ENCODE measurements around the gene USP40. TPM values are rescaled to one million over a fixed set of nuclear protein-coding genes. Genes with fewer than 3 reads are reported as not detected.
A peak's percentile ranks its signal among the peaks of the same experiment; 100 is the strongest.

Gene USP40
- total and polyA plus RNA-seq, 2 donors: 16.1 to 26.7 TPM

DNA sequence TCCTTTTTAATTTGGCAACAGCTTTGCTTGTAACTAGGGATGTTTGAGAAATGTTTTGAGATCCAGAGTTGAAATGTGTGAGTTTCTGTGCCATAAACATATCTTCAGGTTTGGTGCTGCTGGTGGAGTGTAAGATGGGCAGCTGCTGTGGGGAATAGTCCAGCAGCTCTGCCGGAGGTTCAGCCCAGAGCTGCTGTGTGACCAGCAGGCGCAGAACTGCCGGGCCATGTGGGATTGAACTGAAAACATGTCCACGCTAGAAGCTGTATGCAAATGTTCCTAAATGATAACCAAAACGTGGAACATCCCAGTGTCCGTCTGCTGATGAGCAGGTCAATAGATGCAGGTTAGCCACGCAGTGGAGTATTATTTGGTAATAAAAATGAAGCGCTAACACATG, 112.7 kb downstream of the USP40 start:
- 96% methylated on average over 8 of the region's 8 CpGs for WGBS
- H3K27ac ChIP-seq (ENCODE audit: low read depth in 1 of 2, low read length in 1 of 2): no peak overlapping the region
- DNase-seq (ENCODE audit: low read depth in 6 of 9, low spot score in 9 of 9): no peak
- no peak overlapping the region for H3K4me3 ChIP-seq (ENCODE audit: low read length in 2 of 2)
- no peaks in the 10 kb centered on the region for H3K9me3 ChIP-seq (ENCODE audit: control insufficient read depth in 2 of 2, insufficient read depth in 1 of 2, low read length in 1 of 2)
- peaks cover 70 to 77% of the 10 kb centered on the region in 2 donors for H3K36me3 ChIP-seq (ENCODE audit: control insufficient read depth in 2 of 2, insufficient read depth in 2 of 2, low read length in 1 of 2)
- H3K27me3 ChIP-seq (ENCODE audit: control insufficient read depth in 2 of 2, insufficient read depth in 1 of 2, low read length in 1 of 2): no peaks in the 10 kb centered on the region
- peaks cover 42 to 46% of the 10 kb centered on the region in 2 donors for H3K4me1 ChIP-seq (ENCODE audit: control insufficient read depth in 2 of 2, insufficient read depth in 2 of 2, low read length in 2 of 2)

GRCh38 chr2:233453111-233453915, 113.3 kb downstream of the USP40 start:
- no peaks in the 10 kb centered on the region for H3K27me3 ChIP-seq (ENCODE audit: control insufficient read depth in 2 of 2, insufficient read depth in 1 of 2, low read length in 1 of 2)
- H3K27ac ChIP-seq (ENCODE audit: low read depth in 1 of 2, low read length in 1 of 2): no peak overlapping the region
- no peaks in the 10 kb centered on the region for H3K9me3 ChIP-seq (ENCODE audit: control insufficient read depth in 2 of 2, insufficient read depth in 1 of 2, low read length in 1 of 2)
- peak overlapping the region in 1 of 2 donors; percentile 3 for H3K4me3 ChIP-seq (ENCODE audit: low read length in 2 of 2)
- 94% methylated on average over 10 of the region's 10 CpGs for WGBS
- H3K4me1 ChIP-seq (ENCODE audit: control insufficient read depth in 2 of 2, insufficient read depth in 2 of 2, low read length in 2 of 2): peaks cover 45 to 52% of the 10 kb centered on the region in 2 donors
- peaks cover 65 to 76% of the 10 kb centered on the region in 2 donors for H3K36me3 ChIP-seq (ENCODE audit: control insufficient read depth in 2 of 2, insufficient read depth in 2 of 2, low read length in 1 of 2)
- DNase-seq (ENCODE audit: low read depth in 6 of 9, low spot score in 9 of 9): no peak

DNA sequence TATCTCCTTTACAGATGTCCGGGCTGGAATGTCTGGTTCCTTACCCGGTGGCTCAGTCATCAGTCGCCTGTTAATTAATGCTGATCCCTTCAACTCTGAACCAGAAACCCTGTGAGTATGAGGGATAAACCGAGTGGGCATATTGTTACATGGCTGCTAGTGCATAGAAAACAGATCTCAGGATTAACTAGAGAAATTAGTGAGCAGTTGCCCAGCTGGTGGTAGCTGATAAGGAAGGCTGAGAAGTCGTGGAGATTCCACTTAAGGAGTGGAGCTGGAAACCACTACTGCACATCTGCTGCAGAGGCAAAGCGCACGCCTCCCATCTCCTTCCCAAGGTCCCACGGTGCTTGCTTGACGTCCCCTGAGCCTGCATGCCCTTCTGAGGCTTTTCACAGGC, 114.6 kb downstream of the USP40 start:
- H3K27me3 ChIP-seq (ENCODE audit: control insufficient read depth in 2 of 2, insufficient read depth in 1 of 2, low read length in 1 of 2): no peaks in the 10 kb centered on the region
- H3K27ac ChIP-seq (ENCODE audit: low read depth in 1 of 2, low read length in 1 of 2): peak overlapping the region; percentile 15 to 74
- peak overlapping the region in 1 of 2 donors; percentile 1 for H3K4me3 ChIP-seq (ENCODE audit: low read length in 2 of 2)
- H3K4me1 ChIP-seq (ENCODE audit: control insufficient read depth in 2 of 2, insufficient read depth in 2 of 2, low read length in 2 of 2): peaks cover 45 to 52% of the 10 kb centered on the region in 2 donors
- no peaks in the 10 kb centered on the region for H3K9me3 ChIP-seq (ENCODE audit: control insufficient read depth in 2 of 2, insufficient read depth in 1 of 2, low read length in 1 of 2)
- WGBS: 78% methylated on average over 9 of the region's 9 CpGs
- DNase-seq (ENCODE audit: low read depth in 6 of 9, low spot score in 9 of 9): no peak
- peaks cover 59 to 68% of the 10 kb centered on the region in 2 donors for H3K36me3 ChIP-seq (ENCODE audit: control insufficient read depth in 2 of 2, insufficient read depth in 2 of 2, low read length in 1 of 2)

DNA sequence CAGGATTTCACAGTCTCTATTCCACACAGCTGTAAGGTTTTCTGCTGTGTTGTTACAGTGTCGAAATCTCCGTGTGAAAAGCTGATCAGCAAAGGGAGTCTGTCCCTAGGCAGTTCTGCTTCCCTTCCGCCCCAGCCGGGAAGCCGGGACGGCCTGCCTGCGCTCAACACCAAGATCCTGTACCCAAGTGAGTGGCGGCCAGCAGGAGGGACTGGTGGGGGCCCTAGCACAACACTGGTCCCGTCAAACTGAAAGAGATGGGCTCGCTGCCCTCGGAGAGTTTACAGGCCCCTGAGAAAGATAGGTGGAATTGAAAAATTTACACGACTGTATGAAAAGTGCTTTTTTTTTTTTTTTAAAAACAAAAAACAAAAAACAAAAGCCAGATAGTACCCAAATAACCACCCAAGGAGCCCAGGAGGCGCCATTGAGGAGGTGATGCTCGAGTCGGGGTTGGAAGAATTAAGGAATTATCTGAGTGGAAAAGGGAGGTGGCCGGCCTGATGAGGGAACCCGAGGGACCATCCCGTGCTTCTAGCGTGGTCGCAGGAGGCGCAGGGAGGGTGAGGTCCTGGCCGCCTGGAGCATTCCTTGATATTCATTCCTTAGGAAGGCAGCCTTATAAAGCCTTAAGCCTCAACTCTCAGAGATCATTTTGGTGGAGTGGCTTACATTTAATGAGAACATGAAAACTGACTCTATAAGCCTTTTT, 115.6 kb downstream of the USP40 start:
- WGBS: 70% methylated on average over 22 of the region's 22 CpGs
- Histone ChIP-seq H3K36me3 (ENCODE audit: control insufficient read depth in 2 of 2, insufficient read depth in 2 of 2, low read length in 1 of 2) (peaks cover 62 to 68% of the 10 kb centered on the region in 2 donors), H3K4me1 (ENCODE audit: control insufficient read depth in 2 of 2, insufficient read depth in 2 of 2, low read length in 2 of 2) (peaks cover 45 to 52% of the 10 kb centered on the region in 2 donors), H3K4me3 (ENCODE audit: low read length in 2 of 2) (peak overlapping the region; percentile 2 to 48), H3K27ac (ENCODE audit: low read depth in 1 of 2, low read length in 1 of 2) (peak overlapping the region; percentile 68 to 74), H3K9me3 (ENCODE audit: control insufficient read depth in 2 of 2, insufficient read depth in 1 of 2, low read length in 1 of 2) (no peaks in the 10 kb centered on the region), H3K27me3 (ENCODE audit: control insufficient read depth in 2 of 2, insufficient read depth in 1 of 2, low read length in 1 of 2) (no peaks in the 10 kb centered on the region)
- no peak for DNase-seq (ENCODE audit: low read depth in 6 of 9, low spot score in 9 of 9)

GRCh38 chr2:233449921-233450863, 116.4 kb downstream of the USP40 start:
- peak; percentile 44 to 88 (median 68) for DNase-seq (ENCODE audit: low read depth in 6 of 9, low spot score in 9 of 9)
- WGBS: 72% methylated on average over 33 of the region's 33 CpGs
- peaks cover 45 to 52% of the 10 kb centered on the region in 2 donors for H3K4me1 ChIP-seq (ENCODE audit: control insufficient read depth in 2 of 2, insufficient read depth in 2 of 2, low read length in 2 of 2)
- peak overlapping the region; percentile 2 to 48 for H3K4me3 ChIP-seq (ENCODE audit: low read length in 2 of 2)
- H3K36me3 ChIP-seq (ENCODE audit: control insufficient read depth in 2 of 2, insufficient read depth in 2 of 2, low read length in 1 of 2): peaks cover 60 to 65% of the 10 kb centered on the region in 2 donors
- no peaks in the 10 kb centered on the region for H3K9me3 ChIP-seq (ENCODE audit: control insufficient read depth in 2 of 2, insufficient read depth in 1 of 2, low read length in 1 of 2)
- H3K27ac ChIP-seq (ENCODE audit: low read depth in 1 of 2, low read length in 1 of 2): peak overlapping the region; percentile 1 to 20
- no peaks in the 10 kb centered on the region for H3K27me3 ChIP-seq (ENCODE audit: control insufficient read depth in 2 of 2, insufficient read depth in 1 of 2, low read length in 1 of 2)

GRCh38 chr2:233449081-233449901, 117.3 kb downstream of the USP40 start:
- Histone ChIP-seq H3K9me3 (ENCODE audit: control insufficient read depth in 2 of 2, insufficient read depth in 1 of 2, low read length in 1 of 2) (no peaks in the 10 kb centered on the region), H3K27me3 (ENCODE audit: control insufficient read depth in 2 of 2, insufficient read depth in 1 of 2, low read length in 1 of 2) (no peaks in the 10 kb centered on the region), H3K27ac (ENCODE audit: low read depth in 1 of 2, low read length in 1 of 2) (no peak overlapping the region), H3K36me3 (ENCODE audit: control insufficient read depth in 2 of 2, insufficient read depth in 2 of 2, low read length in 1 of 2) (peaks cover 53 to 59% of the 10 kb centered on the region in 2 donors), H3K4me1 (ENCODE audit: control insufficient read depth in 2 of 2, insufficient read depth in 2 of 2, low read length in 2 of 2) (peaks cover 45 to 52% of the 10 kb centered on the region in 2 donors), H3K4me3 (ENCODE audit: low read length in 2 of 2) (no peak overlapping the region)
- peak in 1 of 9 donors; percentile 29 for DNase-seq (ENCODE audit: low read depth in 6 of 9, low spot score in 9 of 9)
- 86% methylated on average over 31 of the region's 31 CpGs for WGBS

DNA sequence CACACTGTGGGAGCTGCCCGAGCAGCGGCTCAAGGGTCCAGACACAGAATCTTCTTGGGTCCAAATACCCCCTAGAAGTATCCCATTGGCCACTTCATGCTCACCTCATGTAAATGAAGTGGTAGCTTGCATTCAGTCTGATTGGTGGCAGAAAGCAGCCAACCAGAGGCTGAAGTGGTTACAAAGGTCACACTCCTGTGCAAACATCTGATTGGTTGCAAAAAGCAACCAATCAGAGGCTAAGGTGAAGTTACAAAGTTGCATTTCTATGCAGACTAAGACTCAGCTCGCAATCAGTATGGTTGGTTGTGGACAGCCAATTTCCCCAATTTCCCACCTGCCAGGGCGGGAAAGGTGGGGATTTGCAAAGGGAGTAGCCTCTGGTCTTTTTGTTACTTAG, 118.0 kb downstream of the USP40 start:
- no peak overlapping the region for H3K4me3 ChIP-seq (ENCODE audit: low read length in 2 of 2)
- peaks cover 39 to 52% of the 10 kb centered on the region in 2 donors for H3K4me1 ChIP-seq (ENCODE audit: control insufficient read depth in 2 of 2, insufficient read depth in 2 of 2, low read length in 2 of 2)
- H3K9me3 ChIP-seq (ENCODE audit: control insufficient read depth in 2 of 2, insufficient read depth in 1 of 2, low read length in 1 of 2): no peaks in the 10 kb centered on the region
- no peaks in the 10 kb centered on the region for H3K27me3 ChIP-seq (ENCODE audit: control insufficient read depth in 2 of 2, insufficient read depth in 1 of 2, low read length in 1 of 2)
- 96% methylated on average over 4 of the region's 4 CpGs for WGBS
- peak in 1 of 9 donors; percentile 22 for DNase-seq (ENCODE audit: low read depth in 6 of 9, low spot score in 9 of 9)
- no peak overlapping the region for H3K27ac ChIP-seq (ENCODE audit: low read depth in 1 of 2, low read length in 1 of 2)
- H3K36me3 ChIP-seq (ENCODE audit: control insufficient read depth in 2 of 2, insufficient read depth in 2 of 2, low read length in 1 of 2): peaks cover 46 to 51% of the 10 kb centered on the region in 2 donors

DNA sequence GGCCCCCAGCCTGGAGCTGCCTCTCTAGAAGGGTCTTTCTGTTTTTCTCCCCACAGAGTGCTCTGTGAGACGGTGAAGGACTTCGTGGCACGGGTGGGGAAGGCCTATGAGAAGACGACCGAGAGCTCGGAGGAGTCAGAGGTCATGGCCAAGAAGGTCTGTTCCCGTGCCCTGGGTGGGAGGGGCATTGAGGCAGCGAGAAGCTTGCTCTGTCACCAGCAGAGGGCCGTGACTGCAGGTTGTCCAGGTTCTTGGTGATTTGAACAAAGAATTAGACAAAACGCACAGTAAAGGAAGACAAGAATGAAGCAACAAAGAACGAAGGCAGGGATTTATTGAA, 118.4 kb downstream of the USP40 start:
- no peak overlapping the region for H3K27ac ChIP-seq (ENCODE audit: low read depth in 1 of 2, low read length in 1 of 2)
- DNase-seq (ENCODE audit: low read depth in 6 of 9, low spot score in 9 of 9): peak in 1 of 9 donors; percentile 38
- peaks cover 35 to 49% of the 10 kb centered on the region in 2 donors for H3K4me1 ChIP-seq (ENCODE audit: control insufficient read depth in 2 of 2, insufficient read depth in 2 of 2, low read length in 2 of 2)
- WGBS: 96% methylated on average over 11 of the region's 11 CpGs
- H3K9me3 ChIP-seq (ENCODE audit: control insufficient read depth in 2 of 2, insufficient read depth in 1 of 2, low read length in 1 of 2): no peaks in the 10 kb centered on the region
- no peak overlapping the region for H3K4me3 ChIP-seq (ENCODE audit: low read length in 2 of 2)
- peaks cover 43 to 48% of the 10 kb centered on the region in 2 donors for H3K36me3 ChIP-seq (ENCODE audit: control insufficient read depth in 2 of 2, insufficient read depth in 2 of 2, low read length in 1 of 2)
- no peaks in the 10 kb centered on the region for H3K27me3 ChIP-seq (ENCODE audit: control insufficient read depth in 2 of 2, insufficient read depth in 1 of 2, low read length in 1 of 2)
